OCI-LY1 (cell line): ENCODE measurements around the gene PREX1.

ENCODE experiments used
- H2AFZ ChIP-seq: fragments of 200-600 bp; sonication (generic), shearing (Covaris generic); 2 replicates; pipeline ENCODE4 v1.6.0; 2014; ENCODE audit warnings: antibody characterized with exemption, mild to moderate bottlenecking, low read length
- H3F3A ChIP-seq: fragments of 200-600 bp; sonication (generic), shearing (Covaris generic); 2 replicates; pipeline ENCODE4 v1.6.0; 2014; ENCODE audit warnings: mild to moderate bottlenecking, antibody characterized with exemption, low read length, moderate library complexity; ENCODE audit not compliant: insufficient read depth
- H3K27ac ChIP-seq: fragments of 200-600 bp; sonication (generic); 2 replicates; pipeline ENCODE4 v1.5.1; 2014; ENCODE audit warnings: low read length, mixed run types, mild to moderate bottlenecking, low read depth; ENCODE audit not compliant: poor library complexity, severe bottlenecking
- H3K27me3 ChIP-seq: fragments of 200-600 bp; sonication (generic); 2 replicates; pipeline ENCODE4 v1.6.0; 2014; ENCODE audit warnings: antibody characterized with exemption, mild to moderate bottlenecking, low read length, moderate library complexity; ENCODE audit not compliant: insufficient read depth
- H3K36me3 ChIP-seq: fragments of 200-600 bp; sonication (generic); 2 replicates; pipeline ENCODE4 v1.6.1; 2014; ENCODE audit warnings: mild to moderate bottlenecking, antibody characterized with exemption, low read length, moderate library complexity, mixed read lengths; ENCODE audit not compliant: insufficient read depth
- H3K4me1 ChIP-seq: fragments of 200-600 bp; sonication (generic); 2 replicates; pipeline ENCODE4 v1.5.1; 2014; ENCODE audit warnings: mild to moderate bottlenecking, low read length, moderate library complexity; ENCODE audit not compliant: insufficient read depth, severe bottlenecking
- H3K4me2 ChIP-seq: fragments of 200-600 bp; sonication (generic), shearing (Covaris generic); 2 replicates; pipeline ENCODE4 v1.6.1; 2014; ENCODE audit warnings: low read length
- H3K4me3 ChIP-seq: fragments of 200-600 bp; sonication (generic); 2 replicates; pipeline ENCODE4 v1.5.1; 2014; ENCODE audit warnings: low read length, low read depth, mild to moderate bottlenecking, mixed read lengths; ENCODE audit not compliant: poor library complexity, severe bottlenecking
- H3K79me2 ChIP-seq: fragments of 200-600 bp; shearing (Covaris generic); 2 replicates; pipeline ENCODE4 v1.6.1; 2016; ENCODE audit warnings: mixed run types, low read length, mixed read lengths; ENCODE audit not compliant: insufficient read depth
- H3K9ac ChIP-seq: fragments of 200-600 bp; sonication (generic), shearing (Covaris generic); 2 replicates; pipeline ENCODE4 v1.6.1; 2014; ENCODE audit warnings: mild to moderate bottlenecking, low read length, mixed read lengths
- H3K9me2 ChIP-seq: fragments of 200-600 bp; sonication (generic), shearing (Covaris generic); 2 replicates; pipeline ENCODE4 v1.6.1; 2014; ENCODE audit warnings: low read depth, mild to moderate bottlenecking, low read length, mixed read lengths
- H3K9me3 ChIP-seq: fragments of 200-600 bp; shearing (Covaris generic); 2 replicates; pipeline ENCODE4 v1.6.1; 2014; ENCODE audit warnings: low read length, mixed read lengths
- H4K20me1 ChIP-seq: fragments of 200-600 bp; sonication (generic), shearing (Covaris generic); 2 replicates; pipeline ENCODE4 v1.6.0; 2016; ENCODE audit warnings: mild to moderate bottlenecking, low read length; ENCODE audit not compliant: insufficient read depth
- EZH2 ChIP-seq: fragments of 200-600 bp; sonication (generic), shearing (Covaris generic); IDR thresholded peaks from 2 replicates; pipeline ENCODE4 v1.8.0; 2017; ENCODE audit warnings: borderline replicate concordance, mixed run types, mild to moderate bottlenecking, antibody characterized with exemption, low read length, moderate library complexity, mixed read lengths
- TF ChIP-seq, protein P1 (sequence below): fragments of 200-600 bp; sonication (generic), shearing (Covaris generic); IDR thresholded peaks from 2 replicates; pipeline ENCODE4 v1.5.1; 2017; ENCODE audit warnings: mild to moderate bottlenecking, antibody characterized with exemption, low read length, moderate library complexity, mixed read lengths

Gene PREX1

DNA sequence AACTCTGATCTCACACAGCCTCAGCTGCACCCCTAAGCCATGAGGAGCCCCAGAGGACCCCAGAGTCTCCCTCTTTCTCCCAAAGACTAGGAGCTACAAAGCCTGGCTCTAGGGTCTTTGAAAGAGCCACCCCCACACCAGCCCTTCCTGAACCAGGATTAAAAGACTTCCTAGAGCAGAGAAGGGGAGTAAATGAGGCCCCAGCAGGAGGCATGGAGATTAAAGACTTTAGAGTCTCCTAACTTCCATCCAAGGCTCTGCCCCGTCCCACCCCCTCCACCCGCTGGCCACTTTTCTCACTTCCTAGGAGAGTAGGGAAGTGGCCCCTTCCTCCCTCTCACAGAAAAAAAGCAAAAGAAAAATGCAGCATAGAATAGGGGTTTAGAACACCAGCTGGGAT, 1.7 kb downstream of the PREX1 start:
- H3K9me3 ChIP-seq: no peaks in the 10 kb centered on the region
- no peak overlapping the region for H3K4me2 ChIP-seq
- TF ChIP-seq, protein P1, sequence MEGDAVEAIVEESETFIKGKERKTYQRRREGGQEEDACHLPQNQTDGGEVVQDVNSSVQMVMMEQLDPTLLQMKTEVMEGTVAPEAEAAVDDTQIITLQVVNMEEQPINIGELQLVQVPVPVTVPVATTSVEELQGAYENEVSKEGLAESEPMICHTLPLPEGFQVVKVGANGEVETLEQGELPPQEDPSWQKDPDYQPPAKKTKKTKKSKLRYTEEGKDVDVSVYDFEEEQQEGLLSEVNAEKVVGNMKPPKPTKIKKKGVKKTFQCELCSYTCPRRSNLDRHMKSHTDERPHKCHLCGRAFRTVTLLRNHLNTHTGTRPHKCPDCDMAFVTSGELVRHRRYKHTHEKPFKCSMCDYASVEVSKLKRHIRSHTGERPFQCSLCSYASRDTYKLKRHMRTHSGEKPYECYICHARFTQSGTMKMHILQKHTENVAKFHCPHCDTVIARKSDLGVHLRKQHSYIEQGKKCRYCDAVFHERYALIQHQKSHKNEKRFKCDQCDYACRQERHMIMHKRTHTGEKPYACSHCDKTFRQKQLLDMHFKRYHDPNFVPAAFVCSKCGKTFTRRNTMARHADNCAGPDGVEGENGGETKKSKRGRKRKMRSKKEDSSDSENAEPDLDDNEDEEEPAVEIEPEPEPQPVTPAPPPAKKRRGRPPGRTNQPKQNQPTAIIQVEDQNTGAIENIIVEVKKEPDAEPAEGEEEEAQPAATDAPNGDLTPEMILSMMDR: no peak
- no peak for TF ChIP-seq EZH2
- H4K20me1 ChIP-seq: no peaks in the 10 kb centered on the region
- H3F3A ChIP-seq: no peaks in the 10 kb centered on the region
- no peaks in the 10 kb centered on the region for H3K4me1 ChIP-seq
- no peak overlapping the region for H3K4me3 ChIP-seq
- no peak overlapping the region for H3K9ac ChIP-seq
- no peak overlapping the region for H3K27ac ChIP-seq
- H3K36me3 ChIP-seq: no peaks in the 10 kb centered on the region
- peaks cover 8% of the 10 kb centered on the region; the same call in 1 of the 2 replicates for H3K27me3 ChIP-seq
- no peaks in the 10 kb centered on the region for H3K79me2 ChIP-seq
- no peak overlapping the region for H2AFZ ChIP-seq
- H3K9me2 ChIP-seq: no peaks in the 10 kb centered on the region

DNA sequence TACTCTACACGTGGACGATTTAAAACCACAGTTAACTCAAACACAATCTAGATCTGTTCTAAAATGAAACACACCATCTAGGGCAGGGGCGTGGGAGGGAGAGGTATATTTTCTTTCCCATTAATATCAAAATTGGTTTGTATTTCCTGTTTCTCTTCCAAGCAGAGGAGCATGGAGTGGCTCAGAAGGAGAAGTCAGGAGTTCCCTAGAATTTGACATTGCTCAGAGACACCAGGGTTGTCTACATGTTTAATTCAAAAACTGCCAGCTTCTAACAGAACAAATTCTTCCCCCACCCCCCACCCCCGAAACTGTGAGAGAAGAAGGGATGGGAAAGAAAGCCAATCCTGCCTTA, 2.3 kb downstream of the PREX1 start:
- Histone ChIP-seq H3K36me3 (no peaks in the 10 kb centered on the region), H3K9me2 (no peaks in the 10 kb centered on the region), H3K27me3 (peaks cover 5% of the 10 kb centered on the region; the same call in 1 of the 2 replicates), H3F3A (no peaks in the 10 kb centered on the region), H4K20me1 (no peaks in the 10 kb centered on the region), H3K4me2 (no peak overlapping the region), H3K9me3 (no peaks in the 10 kb centered on the region), H3K79me2 (no peaks in the 10 kb centered on the region), H3K9ac (no peak overlapping the region), H2AFZ (no peak overlapping the region), H3K4me3 (no peak overlapping the region), H3K4me1 (no peaks in the 10 kb centered on the region), H3K27ac (no peak overlapping the region)
- TF ChIP-seq, protein P1: no peak
- TF ChIP-seq EZH2: no peak

DNA sequence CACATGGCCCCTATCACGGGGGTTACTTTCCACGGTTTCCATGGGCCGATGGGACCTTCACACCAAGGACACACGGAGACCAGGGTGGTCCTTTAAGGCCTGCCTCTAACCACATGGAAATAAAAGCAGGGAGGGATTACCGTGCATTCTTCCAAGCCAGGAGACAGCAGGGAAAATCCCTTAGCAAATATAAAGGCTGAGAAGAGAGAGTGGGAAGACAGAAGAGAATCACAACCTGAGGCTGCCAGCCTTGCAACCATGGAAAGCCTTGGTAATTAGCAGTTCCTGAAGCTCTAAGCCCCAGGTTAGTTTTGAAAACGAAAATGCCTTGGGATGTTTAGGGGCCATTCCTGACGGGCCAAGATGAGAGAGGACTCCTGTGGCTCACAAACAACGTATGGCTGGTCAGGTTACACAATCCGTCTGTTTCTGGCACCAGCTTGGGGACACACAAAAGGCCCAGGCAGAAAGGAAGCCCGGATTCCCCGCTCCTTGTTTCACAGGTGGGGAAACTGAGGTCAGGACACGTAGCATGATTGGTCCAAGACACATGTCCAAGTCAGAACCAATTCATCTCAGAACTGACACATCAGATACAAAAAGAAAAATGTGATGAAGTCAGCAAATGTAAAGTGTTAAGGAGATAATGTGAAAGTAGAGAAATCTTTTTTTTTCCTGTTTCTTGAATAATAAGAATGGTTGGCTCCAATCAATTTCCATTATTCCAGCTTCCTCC, 2.8 kb downstream of the PREX1 start:
- no peaks in the 10 kb centered on the region for H3F3A ChIP-seq
- no peaks in the 10 kb centered on the region for H3K36me3 ChIP-seq
- no peak for TF ChIP-seq EZH2
- TF ChIP-seq, protein P1: no peak
- no peaks in the 10 kb centered on the region for H3K9me3 ChIP-seq
- no peak overlapping the region for H3K4me2 ChIP-seq
- no peaks in the 10 kb centered on the region for H3K9me2 ChIP-seq
- no peaks in the 10 kb centered on the region for H3K4me1 ChIP-seq
- no peak overlapping the region for H3K27ac ChIP-seq
- H3K4me3 ChIP-seq: no peak overlapping the region
- H3K9ac ChIP-seq: no peak overlapping the region
- no peaks in the 10 kb centered on the region for H4K20me1 ChIP-seq
- no peaks in the 10 kb centered on the region for H3K79me2 ChIP-seq
- H3K27me3 ChIP-seq: peaks cover 4% of the 10 kb centered on the region; the same call in 1 of the 2 replicates
- no peak overlapping the region for H2AFZ ChIP-seq
